ENCODE results near the gene MBD2.

DNA sequence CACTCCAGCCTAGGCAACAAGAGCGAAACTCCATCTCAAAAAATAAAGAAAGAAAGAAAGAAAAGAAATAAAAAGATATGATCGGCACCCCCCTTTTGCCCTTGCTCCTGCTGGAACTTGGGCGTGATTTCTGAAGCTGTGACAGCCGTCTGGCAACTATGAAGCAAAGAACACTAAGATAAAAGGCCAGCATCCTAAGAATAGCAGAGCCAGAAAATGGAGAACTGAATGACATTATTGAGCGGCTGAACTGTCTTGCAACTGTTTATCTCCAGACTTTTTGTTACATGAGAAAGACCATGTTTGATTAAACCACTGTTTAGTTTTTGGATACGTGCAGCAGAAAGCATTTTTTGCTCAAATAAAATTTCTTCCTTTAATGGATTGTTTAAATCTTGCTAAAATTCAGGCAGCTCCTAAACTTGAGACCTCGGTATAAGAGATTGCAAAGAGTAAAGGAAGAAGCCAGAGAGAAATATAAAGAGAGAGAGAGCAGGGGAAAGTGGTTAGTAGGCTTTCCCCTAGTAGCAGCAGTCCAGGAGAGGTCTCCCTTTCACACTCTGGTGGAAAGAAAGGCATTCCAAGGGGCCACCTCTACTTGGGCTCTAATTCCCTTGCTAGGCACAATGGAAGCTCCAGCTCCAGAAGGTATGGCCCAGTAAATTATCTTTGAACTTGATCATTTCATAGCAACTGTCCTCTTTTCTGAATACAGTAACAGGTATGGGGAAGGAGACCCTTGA, 8.2 kb upstream of the MBD2 start:
- TF ChIP-seq POLR2AphosphoS5 (IDR thresholded peaks at IDR 0.05) (no peak), CTCF (IDR thresholded peaks at IDR 0.05) (no peak), POLR2A (IDR thresholded peaks at IDR 0.05) (no peak), EP300 (IDR thresholded peaks at IDR 0.05) (no peak)
